HEK293 (cell line): ENCODE measurements around the gene HOXA11.

ENCODE experiments used
- GLIS2 ChIP-seq: fragments of 450-650 bp; formaldehyde crosslinking; IDR thresholded peaks from 2 replicates; pipeline ENCODE4 v1.5.1; 2016; ENCODE audit warnings: missing biosample characterization, missing genetic modification characterization
- HOXC10 ChIP-seq: sonication (generic); formaldehyde crosslinking; IDR thresholded peaks from 2 replicates; pipeline ENCODE4 v1.8.1; 2023; ENCODE audit warnings: mild to moderate bottlenecking, missing genetic modification reagents
- HOXD13 ChIP-seq: sonication (generic); formaldehyde crosslinking; IDR thresholded peaks from 2 replicates; pipeline ENCODE4 v1.8.0; 2022; ENCODE audit warnings: missing genetic modification reagents, borderline replicate concordance
- INSM2 ChIP-seq: fragments of 450-650 bp; formaldehyde crosslinking; IDR thresholded peaks from 2 replicates; pipeline ENCODE4 v1.5.1; 2016; ENCODE audit warnings: missing biosample characterization, missing genetic modification characterization
- KLF16 ChIP-seq: fragments of 450-650 bp; formaldehyde crosslinking; IDR thresholded peaks from 2 replicates; pipeline ENCODE4 v1.5.1; 2017; ENCODE audit warnings: missing biosample characterization, missing genetic modification characterization
- KLF7 ChIP-seq: fragments of 450-650 bp; formaldehyde crosslinking; IDR thresholded peaks from 2 replicates; pipeline ENCODE4 v1.5.1; 2016; ENCODE audit warnings: missing biosample characterization, missing genetic modification characterization, borderline replicate concordance
- PBX3 ChIP-seq: sonication (generic); formaldehyde crosslinking; IDR thresholded peaks from 2 replicates; pipeline ENCODE4 v1.8.1; 2022; ENCODE audit warnings: mild to moderate bottlenecking, moderate library complexity, missing genetic modification reagents
- SP2 ChIP-seq: fragments of 450-650 bp; formaldehyde crosslinking; IDR thresholded peaks from 2 replicates; pipeline ENCODE4 v1.5.1; 2016; ENCODE audit warnings: missing biosample characterization, missing genetic modification characterization
- WT1 ChIP-seq: fragments of 450-650 bp; formaldehyde crosslinking; IDR thresholded peaks from 2 replicates; pipeline ENCODE4 v1.5.1; 2016; ENCODE audit warnings: missing biosample characterization, missing genetic modification characterization
- ZBTB48 ChIP-seq: fragments of 450-650 bp; formaldehyde crosslinking; IDR thresholded peaks from 2 replicates; pipeline ENCODE4 v1.5.1; 2016; ENCODE audit warnings: missing biosample characterization, missing genetic modification characterization
- ZNF10 ChIP-seq: fragments of 450-650 bp; formaldehyde crosslinking; IDR thresholded peaks from 2 replicates; pipeline ENCODE4 v1.5.1; 2017; ENCODE audit warnings: missing biosample characterization, missing genetic modification characterization
- ZNF175 ChIP-seq: fragments of 450-650 bp; formaldehyde crosslinking; IDR thresholded peaks from 2 replicates; pipeline ENCODE4 v1.5.1; 2016; ENCODE audit warnings: missing biosample characterization, missing genetic modification characterization
- ZNF223 ChIP-seq: fragments of 450-650 bp; formaldehyde crosslinking; IDR thresholded peaks from 2 replicates; pipeline ENCODE4 v1.5.1; 2016; ENCODE audit warnings: missing biosample characterization, missing genetic modification characterization
- ZNF266 ChIP-seq: fragments of 450-650 bp; formaldehyde crosslinking; IDR thresholded peaks from 2 replicates; pipeline ENCODE4 v1.5.1; 2016; ENCODE audit warnings: missing biosample characterization, missing genetic modification characterization, low read depth
- ZNF324 ChIP-seq: fragments of 450-650 bp; formaldehyde crosslinking; IDR thresholded peaks from 2 replicates; pipeline ENCODE4 v1.5.1; 2016; ENCODE audit warnings: missing biosample characterization, missing genetic modification characterization
- ZNF398 ChIP-seq: fragments of 450-650 bp; formaldehyde crosslinking; IDR thresholded peaks from 2 replicates; pipeline ENCODE4 v1.5.1; 2017; ENCODE audit warnings: missing biosample characterization, missing genetic modification characterization
- ZNF449 ChIP-seq: fragments of 450-650 bp; formaldehyde crosslinking; IDR thresholded peaks from 2 replicates; pipeline ENCODE4 v1.5.1; 2017; ENCODE audit warnings: missing biosample characterization, mild to moderate bottlenecking, missing genetic modification characterization, moderate library complexity
- ZNF473 ChIP-seq: fragments of 450-650 bp; formaldehyde crosslinking; IDR thresholded peaks from 2 replicates; pipeline ENCODE4 v1.5.1; 2017; ENCODE audit warnings: missing biosample characterization, missing genetic modification characterization
- ZNF521 ChIP-seq: fragments of 450-650 bp; formaldehyde crosslinking; IDR thresholded peaks from 2 replicates; pipeline ENCODE4 v1.5.1; 2017; ENCODE audit warnings: missing biosample characterization, mild to moderate bottlenecking, missing genetic modification characterization
- ZNF529 ChIP-seq: fragments of 450-650 bp; formaldehyde crosslinking; IDR thresholded peaks from 2 replicates; pipeline ENCODE4 v1.5.1; 2017; ENCODE audit warnings: missing genetic modification characterization, missing biosample characterization; ENCODE audit not compliant: insufficient replicate concordance
- ZNF544 ChIP-seq: fragments of 450-650 bp; formaldehyde crosslinking; IDR thresholded peaks from 2 replicates; pipeline ENCODE4 v1.5.0; 2017; ENCODE audit warnings: missing biosample characterization, missing genetic modification characterization
- ZNF571 ChIP-seq: fragments of 450-650 bp; formaldehyde crosslinking; IDR thresholded peaks from 2 replicates; pipeline ENCODE4 v1.5.0; 2017; ENCODE audit warnings: missing biosample characterization, missing genetic modification characterization
- ZNF610 ChIP-seq: fragments of 450-650 bp; formaldehyde crosslinking; IDR thresholded peaks from 2 replicates; pipeline ENCODE4 v1.5.1; 2016; ENCODE audit warnings: missing biosample characterization, missing genetic modification characterization, borderline replicate concordance
- ZNF664 ChIP-seq: fragments of 450-650 bp; formaldehyde crosslinking; IDR thresholded peaks from 2 replicates; pipeline ENCODE4 v1.5.1; 2016; ENCODE audit warnings: missing biosample characterization, missing genetic modification characterization

HOXA11 gene

GRCh38 chr7:27169658-27170425 lies 15.2 kb downstream of the HOXA11 start (continued):
- no peak for TF ChIP-seq PBX3 (CRISPR knock-in tag)
- TF ChIP-seq ZNF529 (tag by site-specific recombination): no peak
- no peak for TF ChIP-seq ZNF266
- peak; percentile 86 for TF ChIP-seq ZNF398 (tag by site-specific recombination)
- TF ChIP-seq SP2 (tag by site-specific recombination): peak; percentile 56
- TF ChIP-seq INSM2 (tag by site-specific recombination): no peak
- TF ChIP-seq ZNF223: no peak
- no peak for TF ChIP-seq ZNF10 (tag by site-specific recombination)
- no peak for TF ChIP-seq ZNF473 (tag by site-specific recombination)
- peak; percentile 74 for TF ChIP-seq WT1 (tag by site-specific recombination)
- no peak for TF ChIP-seq ZNF449
- no peak for TF ChIP-seq ZNF571 (tag by site-specific recombination)
- TF ChIP-seq HOXD13: no peak
- no peak for TF ChIP-seq ZNF610 (tag by site-specific recombination)
- no peak for TF ChIP-seq HOXC10
- no peak for TF ChIP-seq ZNF175 (tag by site-specific recombination)
- 0 out of 2 replicates have a peak, but pooled peaks have one; percentile 33 for TF ChIP-seq KLF7
- TF ChIP-seq ZNF664 (tag by site-specific recombination): no peak
- no peak for TF ChIP-seq ZNF544 (tag by site-specific recombination)
- no peak for TF ChIP-seq ZNF324 (tag by site-specific recombination)
- TF ChIP-seq ZBTB48: peak; percentile 37; the same call in 1 of the 2 replicates
- peak; percentile 92 for TF ChIP-seq GLIS2 (tag by site-specific recombination)
- no peak for TF ChIP-seq ZNF521 (tag by site-specific recombination)
- TF ChIP-seq KLF16 (tag by site-specific recombination): 0 out of 2 replicates have a peak, but pooled peaks have one; percentile 12
